A673 (cell line): Measurements from ENCODE around the gene CSGALNACT2. TPM values are rescaled to one million over a fixed set of nuclear protein-coding genes. Genes with fewer than 3 reads are reported as not detected.

Experiments
- BruUV-seq: library from RNA; stranded (reverse); fragments of 400-500 nt; replicated peaks from 2 replicates; lab custom pipeline; 2021; lab: Mats Ljungman, UMichigan
- CTCF ChIA-PET: fragments of 300-600 bp; sonication (Branson Sonifier 250); formaldehyde crosslinking; loops from one replicate; lab custom pipeline; 2022; ENCODE audit warnings: antibody characterized with exemption; lab: Charles Lee
- POLR2A ChIA-PET: fragments of 300-600 bp; sonication (Branson Sonifier 250); formaldehyde crosslinking; loops from one replicate; lab custom pipeline; 2022; ENCODE audit warnings: antibody characterized with exemption; ENCODE audit not compliant: low non-redundant PET; lab: Charles Lee
- DNase-seq: peaks from one replicate; pipeline ENCODE4 v3.0.0-alpha.2; 2015; ENCODE audit warnings: low spot score
- H3K27ac ChIP-seq: fragments of 200-600 bp; sonication (generic); 2 replicates; pipeline ENCODE4 v1.5.1; 2016; ENCODE audit warnings: mixed run types, low read depth, mild to moderate bottlenecking, mixed read lengths, antibody characterized with exemption, low read length; ENCODE audit not compliant: poor library complexity, severe bottlenecking
- H3K27me3 ChIP-seq: fragments of 200-600 bp; sonication (generic); replicated peaks from 2 replicates; pipeline ENCODE4 v1.6.1; 2017; ENCODE audit warnings: mixed run types, low read depth, mild to moderate bottlenecking, mixed read lengths, antibody characterized with exemption, low read length; ENCODE audit not compliant: insufficient read depth, poor library complexity
- H3K36me3 ChIP-seq: fragments of 200-600 bp; sonication (generic); 2 replicates; pipeline ENCODE4 v1.6.1; 2016; ENCODE audit warnings: mixed run types, mild to moderate bottlenecking, mixed read lengths, antibody characterized with exemption, low read length; ENCODE audit not compliant: insufficient read depth, poor library complexity, severe bottlenecking
- H3K4me1 ChIP-seq: fragments of 200-600 bp; sonication (generic); 2 replicates; pipeline ENCODE4 v1.6.1; 2017; ENCODE audit warnings: mixed run types, mild to moderate bottlenecking, mixed read lengths, antibody characterized with exemption, low read length; ENCODE audit not compliant: insufficient read depth, poor library complexity, severe bottlenecking
- H3K4me3 ChIP-seq: fragments of 200-600 bp; sonication (generic); 2 replicates; pipeline ENCODE4 v1.5.1; 2016; ENCODE audit warnings: low read depth, mixed run types, mild to moderate bottlenecking, mixed read lengths, low read length; ENCODE audit not compliant: poor library complexity, severe bottlenecking
- H3K9me3 ChIP-seq: fragments of 200-600 bp; sonication (generic); 2 replicates; pipeline ENCODE4 v1.6.1; 2016; ENCODE audit warnings: mixed run types, low read depth, mild to moderate bottlenecking, mixed read lengths, antibody characterized with exemption, low read length; ENCODE audit not compliant: poor library complexity, severe bottlenecking
- EZH2 ChIP-seq: fragments of 200-600 bp; sonication (generic); IDR thresholded peaks from 2 replicates; pipeline ENCODE4 v1.6.1; 2017; ENCODE audit warnings: borderline replicate concordance, low read depth, mild to moderate bottlenecking, mixed read lengths, antibody characterized with exemption, low read length; ENCODE audit not compliant: poor library complexity, severe bottlenecking
- intact Hi-C: fragments of 100-400 bp; cut with micrococcal nuclease; formaldehyde crosslinking; loops from one replicate; pipeline ENCODE4 v1.10.0; 2022; ENCODE audit not compliant: unreplicated experiment
- total RNA-seq: library from RNA; stranded (reverse); gene quantifications from 2 replicates; pipeline ENCODE4 v1.2.3, GENCODE V29; 2021
- TF ChIP-seq, protein P1 (sequence below): fragments of 300-800, 200-600 bp; sonication (generic); conservative IDR thresholded peaks from 2 replicates; pipeline ENCODE4 v1.5.1; 2017; ENCODE audit warnings: low read depth, mild to moderate bottlenecking, antibody characterized with exemption, low read length, moderate library complexity, mixed read lengths

CSGALNACT2 gene
- total RNA-seq, 1 experiment from 2014 or later, result 18.6 TPM

- no peak for DNase-seq
- Histone ChIP-seq H3K4me3 (no peak overlapping the region), H3K4me1 (no peaks in the 10 kb centered on the region), H3K27ac (no peak overlapping the region), H3K36me3 (no peaks in the 10 kb centered on the region), H3K9me3 (no peaks in the 10 kb centered on the region), H3K27me3 (no peaks in the 10 kb centered on the region)
- no TSS peak for BruUV-seq
- CTCF ChIA-PET, result no interaction called here
- intact Hi-C loops, result no loop called here
- TF ChIP-seq, protein P1, sequence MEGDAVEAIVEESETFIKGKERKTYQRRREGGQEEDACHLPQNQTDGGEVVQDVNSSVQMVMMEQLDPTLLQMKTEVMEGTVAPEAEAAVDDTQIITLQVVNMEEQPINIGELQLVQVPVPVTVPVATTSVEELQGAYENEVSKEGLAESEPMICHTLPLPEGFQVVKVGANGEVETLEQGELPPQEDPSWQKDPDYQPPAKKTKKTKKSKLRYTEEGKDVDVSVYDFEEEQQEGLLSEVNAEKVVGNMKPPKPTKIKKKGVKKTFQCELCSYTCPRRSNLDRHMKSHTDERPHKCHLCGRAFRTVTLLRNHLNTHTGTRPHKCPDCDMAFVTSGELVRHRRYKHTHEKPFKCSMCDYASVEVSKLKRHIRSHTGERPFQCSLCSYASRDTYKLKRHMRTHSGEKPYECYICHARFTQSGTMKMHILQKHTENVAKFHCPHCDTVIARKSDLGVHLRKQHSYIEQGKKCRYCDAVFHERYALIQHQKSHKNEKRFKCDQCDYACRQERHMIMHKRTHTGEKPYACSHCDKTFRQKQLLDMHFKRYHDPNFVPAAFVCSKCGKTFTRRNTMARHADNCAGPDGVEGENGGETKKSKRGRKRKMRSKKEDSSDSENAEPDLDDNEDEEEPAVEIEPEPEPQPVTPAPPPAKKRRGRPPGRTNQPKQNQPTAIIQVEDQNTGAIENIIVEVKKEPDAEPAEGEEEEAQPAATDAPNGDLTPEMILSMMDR, result no peak
- TF ChIP-seq EZH2, result no peak
- POLR2A ChIA-PET, result no interaction called here
Measured at GRCh38 chr10:43125274-43125845, 12.9 kb upstream of the CSGALNACT2 start.

DNA sequence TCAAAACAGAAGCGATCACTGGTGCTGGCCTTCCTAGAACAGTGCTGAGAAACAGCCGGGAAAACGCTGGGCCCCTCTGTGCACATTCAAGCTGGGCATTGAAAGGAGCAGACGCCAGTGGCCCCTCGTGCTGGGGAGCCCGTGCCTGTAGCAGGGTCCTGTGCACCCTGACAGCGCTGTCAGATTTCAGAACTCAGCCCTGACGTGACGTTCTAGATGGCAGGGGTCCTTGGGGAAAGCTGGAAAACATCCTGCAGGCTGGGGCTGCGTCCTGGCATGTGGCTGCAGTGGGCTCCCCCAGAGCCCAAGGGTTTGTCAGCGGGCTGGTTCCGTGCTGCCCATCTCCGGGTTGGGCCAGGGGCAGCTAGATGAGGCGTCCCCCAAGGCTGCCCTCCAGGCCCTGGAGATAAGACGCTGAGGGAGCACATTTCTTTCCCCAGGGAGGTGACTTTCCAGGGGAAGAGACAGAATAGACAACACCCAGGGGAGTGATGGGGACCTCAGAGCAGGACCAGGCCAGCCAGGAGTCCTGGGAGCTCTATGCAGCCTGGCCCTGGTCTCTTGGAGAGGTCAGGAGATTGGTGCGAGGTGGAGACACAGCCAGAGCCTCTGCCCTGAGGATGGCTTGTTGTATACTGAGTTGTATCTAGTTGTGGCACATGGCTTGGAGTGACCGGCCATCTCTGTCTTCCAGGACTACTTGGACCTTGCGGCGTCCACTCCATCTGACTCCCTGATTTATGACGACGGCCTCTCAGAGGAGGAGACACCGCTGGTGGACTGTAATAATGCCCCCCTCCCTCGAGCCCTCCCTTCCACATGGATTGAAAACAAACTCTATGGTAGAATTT lies 12.1 kb upstream of the CSGALNACT2 start:
- Histone ChIP-seq H3K27ac (no peak overlapping the region), H3K4me1 (no peaks in the 10 kb centered on the region), H3K36me3 (no peaks in the 10 kb centered on the region), H3K27me3 (no peaks in the 10 kb centered on the region), H3K4me3 (no peak overlapping the region), H3K9me3 (no peaks in the 10 kb centered on the region)
- no TSS peak for BruUV-seq
- POLR2A ChIA-PET, result no interaction called here
- no peak for TF ChIP-seq EZH2
- TF ChIP-seq, protein P1, result no peak
- DNase-seq, result no peak
- intact Hi-C loops, result no loop called here
- CTCF ChIA-PET, result no interaction called here

DNA sequence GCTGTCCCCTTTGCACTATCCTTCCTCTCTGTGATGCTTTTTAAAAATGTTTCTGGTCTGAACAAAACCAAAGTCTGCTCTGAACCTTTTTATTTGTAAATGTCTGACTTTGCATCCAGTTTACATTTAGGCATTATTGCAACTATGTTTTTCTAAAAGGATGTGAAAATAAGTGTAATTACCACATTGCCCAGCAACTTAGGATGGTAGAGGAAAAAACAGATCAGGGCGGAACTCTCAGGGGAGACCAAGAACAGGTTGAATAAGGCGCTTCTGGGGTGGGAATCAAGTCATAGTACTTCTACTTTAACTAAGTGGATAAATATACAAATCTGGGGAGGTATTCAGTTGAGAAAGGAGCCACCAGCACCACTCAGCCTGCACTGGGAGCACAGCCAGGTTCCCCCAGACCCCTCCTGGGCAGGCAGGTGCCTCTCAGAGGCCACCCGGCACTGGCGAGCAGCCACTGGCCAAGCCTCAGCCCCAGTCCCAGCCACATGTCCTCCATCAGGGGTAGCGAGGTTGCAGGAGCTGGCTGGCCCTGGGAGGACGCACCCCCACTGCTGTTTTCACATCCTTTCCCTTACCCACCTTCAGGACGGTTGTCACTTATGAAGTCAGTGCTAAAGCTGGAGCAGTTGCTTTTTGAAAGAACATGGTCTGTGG lies 11.4 kb upstream of the CSGALNACT2 start:
- no peak for DNase-seq

More for the DNA sequence above, 11.4 kb upstream of the CSGALNACT2 start:
- Histone ChIP-seq H3K4me1 (no peaks in the 10 kb centered on the region), H3K27me3 (no peaks in the 10 kb centered on the region), H3K9me3 (no peaks in the 10 kb centered on the region), H3K4me3 (no peak overlapping the region), H3K36me3 (no peaks in the 10 kb centered on the region), H3K27ac (no peak overlapping the region)
- intact Hi-C loops, result no loop called here
- CTCF ChIA-PET, result no interaction called here
- no peak for TF ChIP-seq EZH2
- TF ChIP-seq, protein P1, result no peak
- POLR2A ChIA-PET, result no interaction called here
- no TSS peak for BruUV-seq
